K562 (cell line): ENCODE measurements around the gene HNRNPF. TPM values are rescaled to one million over a fixed set of nuclear protein-coding genes. Genes with fewer than 3 reads are reported as not detected.

Experiments
- ATAC-seq: fragments of 200-7000 bp; cut with Tn5 transposase; 3 replicates; pipeline ENCODE4 v1.9.1; 2020; ENCODE audit warnings: moderate library complexity
- BruUV-seq: library from RNA; stranded (reverse); fragments of 400-500 nt; replicated peaks from 2 replicates; lab custom pipeline; 2021; lab: Mats Ljungman, UMichigan
- CTCF ChIA-PET: fragments of 300-600 bp; formaldehyde crosslinking; extraction: SDS; loops from one replicate; lab custom pipeline; 2021; ENCODE audit warnings: low intra/inter-chr PET ratio; lab: Yijun Ruan, JAX
- POLR2A ChIA-PET: fragments of 300-600, 350-650 bp; sonication (Branson Sonifier 250); formaldehyde crosslinking; extraction: SDS; loops from one replicate; lab custom pipeline; 2021; ENCODE audit warnings: antibody characterized with exemption, inconsistent platforms; lab: Yijun Ruan, JAX
- DNase-seq, 4 experiments: peaks; one replicate each; pipeline versions ENCODE4 v3.0.0 to v3.0.0-alpha.2; 2011 to 2018; ENCODE audit warnings: low spot score in 3 of 4, mixed read lengths in 3 of 4; ENCODE audit errors: extremely low read depth in 1 of 4
- FAIRE-seq: peaks from 2 replicates; lab custom pipeline; 2011; peaks lifted over from hg19 to GRCh38; lab: Jason Lieb, UNC
- H2AFZ ChIP-seq: 2 replicates; pipeline ENCODE4 v1.6.0; 2011; ENCODE audit warnings: low read depth, low read length, control low read depth, inconsistent platforms
- H3K27ac ChIP-seq: fragments of 200-600 bp; 3 replicates; pipeline ENCODE4 v1.8.0; 2011; ENCODE audit warnings: low read depth, mild to moderate bottlenecking, control low read depth, inconsistent platforms, low read length, moderate library complexity, mixed read lengths; ENCODE audit errors: extremely low read depth
- H3K27me3 ChIP-seq, 2 experiments: fragments of 300-600 bp in 1 of 2; 2 replicates in 1 of 2; 3 replicates in 1 of 2; pipeline versions ENCODE4 v1.6.0 to v1.8.0; 2011; ENCODE audit warnings: inconsistent platforms in 2 of 2, low read length in 2 of 2, mild to moderate bottlenecking in 1 of 2, mixed read lengths in 1 of 2, moderate library complexity in 1 of 2; ENCODE audit not compliant: control insufficient read depth in 2 of 2, insufficient read depth in 2 of 2
- H3K36me3 ChIP-seq: fragments of 300-600 bp; 3 replicates; pipeline ENCODE4 v1.8.0; 2011; ENCODE audit warnings: mild to moderate bottlenecking, low read length, inconsistent platforms; ENCODE audit not compliant: control insufficient read depth, insufficient read depth
- H3K4me1 ChIP-seq, 2 experiments: fragments of 200-600 bp in 1 of 2; replicated peaks in 1 of 2; 2 replicates in 1 of 2; 3 replicates in 1 of 2; pipeline versions ENCODE4 v1.5.1 to v1.8.0; 2011; ENCODE audit warnings: inconsistent platforms in 2 of 2, low read length in 2 of 2, mild to moderate bottlenecking in 1 of 2, mixed read lengths in 1 of 2, moderate library complexity in 1 of 2; ENCODE audit not compliant: control insufficient read depth in 2 of 2, insufficient read depth in 2 of 2
- H3K4me2 ChIP-seq: 2 replicates; pipeline ENCODE4 v1.6.1; 2011; ENCODE audit warnings: low read length, control low read depth, inconsistent platforms, mixed read lengths; ENCODE audit not compliant: insufficient read depth
- H3K4me3 ChIP-seq: fragments of 200-600 bp; sonication (generic), shearing (Covaris generic); 2 replicates; pipeline ENCODE4 v1.5.1; 2016; ENCODE audit warnings: control low read depth, inconsistent platforms
- H3K79me2 ChIP-seq: fragments of 200-600 bp; 3 replicates; pipeline ENCODE4 v1.8.0; 2011; ENCODE audit warnings: low read length, inconsistent platforms; ENCODE audit not compliant: control insufficient read depth, insufficient read depth
- H3K9ac ChIP-seq, 2 experiments: 2 replicates each; pipeline versions ENCODE4 v1.6.0 to v1.6.1; 2011; ENCODE audit warnings: low read depth in 2 of 2, low read length in 2 of 2, control low read depth in 1 of 2, inconsistent platforms in 1 of 2, mild to moderate bottlenecking in 1 of 2, mixed read lengths in 1 of 2; ENCODE audit not compliant: insufficient read depth in 1 of 2
- H3K9me1 ChIP-seq: one replicate; pipeline ENCODE4 v1.6.0; 2011; ENCODE audit warnings: inconsistent platforms, mild to moderate bottlenecking, low read length, moderate library complexity; ENCODE audit not compliant: control insufficient read depth, insufficient read depth
- H3K9me3 ChIP-seq: replicated peaks from 2 replicates; pipeline ENCODE4 v1.5.1; 2011; ENCODE audit warnings: low read depth, low read length, inconsistent platforms; ENCODE audit not compliant: control insufficient read depth, insufficient read depth
- H4K20me1 ChIP-seq: replicated peaks from 2 replicates; pipeline ENCODE4 v1.6.1; 2011; ENCODE audit warnings: low read length, inconsistent platforms, mixed read lengths; ENCODE audit not compliant: control insufficient read depth, insufficient read depth
- BRD9 ChIP-seq: fragments of 450-650 bp; IDR thresholded peaks from 2 replicates; pipeline ENCODE4 v1.6.1; 2018; ENCODE audit warnings: low read depth; ENCODE audit not compliant: partially characterized antibody
- COPS2 ChIP-seq: fragments of 450-650 bp; conservative IDR thresholded peaks from 2 replicates; pipeline ENCODE4 v1.6.1; 2016; ENCODE audit warnings: mild to moderate bottlenecking, moderate library complexity
- ILK ChIP-seq: fragments of 450-650 bp; IDR thresholded peaks from 2 replicates; pipeline ENCODE4 v1.6.1; 2016; ENCODE audit warnings: missing genetic modification characterization, low read depth, mild to moderate bottlenecking, missing compliant biosample characterization, moderate library complexity, borderline replicate concordance
- MITF ChIP-seq: IDR thresholded peaks from 2 replicates; pipeline ENCODE4 v1.6.1; 2014; ENCODE audit warnings: antibody characterized with exemption
- NCOA2 ChIP-seq, 2 experiments: fragments of 450-650 bp; IDR thresholded peaks; 2 replicates each; pipeline ENCODE4 v1.6.1; 2018; ENCODE audit warnings: mild to moderate bottlenecking in 2 of 2, moderate library complexity in 1 of 2; ENCODE audit not compliant: partially characterized antibody in 2 of 2
- RHOXF2B ChIP-seq: fragments of 250-450 bp; sonication (Bioruptor Pico); conservative IDR thresholded peaks from 2 replicates; pipeline ENCODE4 v1.5.1; 2021
- SMC3 ChIP-seq: conservative IDR thresholded peaks from 2 replicates; pipeline ENCODE4 v1.6.1; 2011; ENCODE audit warnings: low read depth, low read length, improper control_type of control experiment; ENCODE audit not compliant: insufficient read depth
- ZNF175 ChIP-seq: fragments of 200-800 bp; sonication (Bioruptor generic); IDR thresholded peaks from 2 replicates; pipeline ENCODE4 v1.6.1; 2016; ENCODE audit warnings: low read depth, mild to moderate bottlenecking, missing genetic modification characterization, missing compliant biosample characterization
- ZNF239 ChIP-seq: fragments of 250-450 bp; sonication (Bioruptor Pico); IDR thresholded peaks from 2 replicates; pipeline ENCODE4 v1.4.0; 2020; ENCODE audit warnings: mild to moderate bottlenecking
- ZNF24 ChIP-seq: fragments of 450-650 bp; IDR thresholded peaks from 2 replicates; pipeline ENCODE4 v1.6.1; 2016
- ZNF277 ChIP-seq: fragments of 250-450 bp; sonication (Bioruptor Pico); IDR thresholded peaks from 2 replicates; pipeline ENCODE4 v1.8.0; 2022; ENCODE audit warnings: inconsistent platforms, mild to moderate bottlenecking, moderate library complexity, borderline replicate concordance
- ZNF41 ChIP-seq: fragments of 250-450 bp; sonication (Bioruptor Pico); conservative IDR thresholded peaks from 2 replicates; pipeline ENCODE4 v1.4.0; 2020; ENCODE audit warnings: mild to moderate bottlenecking
- ZNF431 ChIP-seq: sonication (generic); formaldehyde crosslinking; IDR thresholded peaks from 2 replicates; pipeline ENCODE4 v1.8.0; 2022; ENCODE audit warnings: mild to moderate bottlenecking, missing genetic modification reagents
- WGBS: fragments of 100-300 bp; shearing (Covaris generic); methylation state at CpG from one replicate; pipeline ENCODE4 v1.1.6; 2016; ENCODE audit warnings: low coverage, mixed read lengths; ENCODE audit not compliant: insufficient coverage; ENCODE audit errors: missing lambda C conversion rate; 5-methylcytosine and 5-hydroxymethylcytosine counted together
- in situ Hi-C: fragments of 300-500 bp; cut with MboI; formaldehyde crosslinking; loops from 4 replicates; pipeline ENCODE4 v1.15.0; 2018; ENCODE audit warnings: inconsistent platforms, mixed read lengths
- intact Hi-C: fragments of 100-400 bp; cut with micrococcal nuclease; formaldehyde crosslinking; loops from 2 replicates; pipeline ENCODE4 v1.14.2; 2022
- polyA plus RNA-seq, 8 experiments: library from polyadenylated mRNA; depleted of rRNA in 4 of 8; stranded (reverse) in 5 of 8; unstranded in 3 of 8; fragments of >200 nt; fragmentation: Nextera tagmentation in 2 of 8; fragmentation: Illumina TruSeq in 1 of 8; extraction: Ambion mirVana in 2 of 8; extraction: Trizol in 1 of 8; gene quantifications; 2 replicates each; pipeline versions ENCODE4 v1.2.1 to v1.2.3, GENCODE V29; 2011 to 2014; ENCODE audit warnings: inconsistent platforms in 1 of 8, missing spikeins in 1 of 8
- total RNA-seq, 7 experiments: library from RNA; depleted of rRNA in 6 of 7; stranded (reverse); fragments of >200 nt in 6 of 7; fragmentation: Illumina TruSeq in 2 of 7; extraction: Trizol in 2 of 7; gene quantifications; 2 replicates each; pipeline versions ENCODE4 v1.2.1 to v1.2.3, GENCODE V29; 2011 to 2021; ENCODE audit warnings: low replicate concordance in 1 of 7

HNRNPF gene
- total and polyA plus RNA-seq, 9 of the 15 experiments (the other 6 are each of a cell fraction or from before 2014, with no cell fraction given): 192 to 489 (median 416) TPM

GRCh38 chr10:43341450-43341849 is 67.5 kb downstream of the HNRNPF start:
- TF ChIP-seq SMC3: no peak
- no peak for TF ChIP-seq RHOXF2B (CRISPR knock-in tag)
- in situ Hi-C loops: no loop called here
- POLR2A ChIA-PET: interaction anchor here (1.3 kb wide), 1 partner anchor 13 kb away, joined by 4 read pairs; no protein-coding TSS in a partner anchor

GRCh38 chr10:43340619-43341018 is 68.4 kb downstream of the HNRNPF start:
- in situ Hi-C loops: no loop called here
- Histone ChIP-seq H3K36me3 (no peaks in the 10 kb centered on the region), H3K9ac (no peak overlapping the region), H3K27me3 (peaks cover 47 to 82% of the 10 kb centered on the region in 2 experiments), H3K4me3 (no peak overlapping the region), H3K79me2 (no peaks in the 10 kb centered on the region), H3K9me3 (no peaks in the 10 kb centered on the region), H3K4me2 (no peak overlapping the region), H3K4me1 (peaks cover 5 to 16% of the 10 kb centered on the region in 2 experiments; a peak in 3 of 5 replicates), H3K27ac (no peak overlapping the region), H4K20me1 (no peaks in the 10 kb centered on the region), H3K9me1 (no peaks in the 10 kb centered on the region), H2AFZ (no peak overlapping the region)
- CTCF ChIA-PET: no interaction called here
- 4% methylated on average over 9 of the region's 9 CpGs for WGBS
- intact Hi-C loops: loop anchor here (10.0 kb wide), 1 partner anchor 206 kb away; the partner anchor contains the start of gene CSGALNACT2
- ATAC-seq (no peak), FAIRE-seq (no peak), DNase-seq (no peak)
- no TSS peak for BruUV-seq
- POLR2A ChIA-PET: interaction anchor here (1.0 to 1.3 kb wide), 2 partner anchors 14 to 16 kb away, joined by 4 read pairs; no protein-coding TSS in a partner anchor
- TF ChIP-seq ZNF24 (no peak), ZNF431 (CRISPR knock-in tag) (no peak), ILK (no peak), ZNF175 (CRISPR knock-in tag) (no peak), MITF (no peak), NCOA2 (IDR thresholded peaks at IDR 0.05; ENCODE audit: partially characterized antibody in 2 of 2) (no peak), ZNF239 (CRISPR knock-in tag) (no peak), ZNF41 (CRISPR knock-in tag) (no peak), BRD9 (no peak), COPS2 (no peak), ZNF277 (no peak)

More at GRCh38 chr10:43341450-43341849, 67.5 kb downstream of the HNRNPF start:
- no peak overlapping the region for H3K4me3 ChIP-seq
- no peak for FAIRE-seq
- H4K20me1 ChIP-seq: no peaks in the 10 kb centered on the region
- H3K9ac ChIP-seq: no peak overlapping the region
- H3K27me3 ChIP-seq: peaks cover 42 to 74% of the 10 kb centered on the region in 2 experiments
- no peaks in the 10 kb centered on the region for H3K36me3 ChIP-seq
- no peak overlapping the region for H3K4me2 ChIP-seq
- H2AFZ ChIP-seq: no peak overlapping the region
- CTCF ChIA-PET: no interaction called here
- DNase-seq: no peak
- intact Hi-C loops: loop anchor here (10.0 kb wide), 1 partner anchor 207 kb away; the partner anchor contains the start of gene CSGALNACT2
- no peak overlapping the region for H3K27ac ChIP-seq
- WGBS: 17% methylated on average over 7 of the region's 7 CpGs
- no peaks in the 10 kb centered on the region for H3K9me3 ChIP-seq
- BruUV-seq: no TSS peak
- no peaks in the 10 kb centered on the region for H3K9me1 ChIP-seq
- H3K4me1 ChIP-seq: peaks cover 5 to 16% of the 10 kb centered on the region in 2 experiments; a peak in 3 of 5 replicates
- H3K79me2 ChIP-seq: no peaks in the 10 kb centered on the region
- no peak for ATAC-seq
